HL-60 (cell line): ENCODE data around the gene THSD7A.

Experiments used
- DNase-seq, 2 experiments: peaks; one replicate each; pipeline ENCODE4 v3.0.0-alpha.2; 2010 to 2020; ENCODE audit warnings: low read depth in 1 of 2, low spot score in 1 of 2
- H3K27ac ChIP-seq: fragments of 250-450 bp; sonication (Bioruptor Pico); replicated peaks from 2 replicates; pipeline ENCODE4 v1.5.1; 2020; ENCODE audit warnings: mild to moderate bottlenecking, moderate library complexity
- H3K27me3 ChIP-seq: fragments of 250-450 bp; sonication (Bioruptor Pico); 2 replicates; pipeline ENCODE4 v1.5.1; 2021; ENCODE audit warnings: mild to moderate bottlenecking, moderate library complexity; ENCODE audit not compliant: insufficient read depth, poor library complexity, severe bottlenecking
- H3K4me3 ChIP-seq: replicated peaks from 2 replicates; pipeline ENCODE4 v1.5.1; 2011; ENCODE audit warnings: mild to moderate bottlenecking, control low read depth, low read length; ENCODE audit not compliant: insufficient read depth
- CTCF ChIP-seq: IDR thresholded peaks from one replicate; pipeline ENCODE4 v1.5.1; 2011; ENCODE audit warnings: low read length, control low read depth, inconsistent platforms; ENCODE audit not compliant: insufficient read depth
- GABPA ChIP-seq: IDR thresholded peaks from 2 replicates; pipeline ENCODE4 v1.6.1; 2012; ENCODE audit warnings: low read depth
- POLR2AphosphoS5 ChIP-seq: IDR thresholded peaks from 2 replicates; pipeline ENCODE4 v1.6.1; 2012; ENCODE audit warnings: low read depth
- REST ChIP-seq: IDR thresholded peaks from 2 replicates; pipeline ENCODE4 v1.6.1; 2012; ENCODE audit warnings: low read depth; ENCODE audit not compliant: insufficient replicate concordance
- SPI1 ChIP-seq: IDR thresholded peaks from 2 replicates; pipeline ENCODE4 v1.6.1; 2012; ENCODE audit warnings: low read depth, mild to moderate bottlenecking, borderline replicate concordance

THSD7A gene

GRCh38 chr7:11667810-11668185 is 164.2 kb downstream of the THSD7A start:
- no peak for DNase-seq
- H3K27ac ChIP-seq: no peak overlapping the region
- no peaks in the 10 kb centered on the region for H3K27me3 ChIP-seq
- TF ChIP-seq GABPA (no peak), REST (no peak), SPI1 (no peak), POLR2AphosphoS5 (no peak), CTCF (no peak)
- H3K4me3 ChIP-seq: no peak overlapping the region

GRCh38 chr7:11667071-11667809 is 164.8 kb downstream of the THSD7A start:
- TF ChIP-seq SPI1 (no peak), REST (no peak), CTCF (no peak), POLR2AphosphoS5 (no peak), GABPA (no peak)
- DNase-seq: no peak
- Histone ChIP-seq H3K4me3 (no peak overlapping the region), H3K27ac (no peak overlapping the region), H3K27me3 (no peaks in the 10 kb centered on the region)

GRCh38 chr7:11665357-11665756 is 166.6 kb downstream of the THSD7A start:
- Histone ChIP-seq H3K4me3 (no peak overlapping the region), H3K27me3 (no peaks in the 10 kb centered on the region), H3K27ac (no peak overlapping the region)
- DNase-seq: no peak
- TF ChIP-seq GABPA (no peak), POLR2AphosphoS5 (no peak), SPI1 (no peak), CTCF (no peak), REST (no peak)
